Epithelial cell of esophagus (primary cell): ENCODE results near the gene MTCH1.

Experiments
- DNase-seq: peaks from one replicate; pipeline ENCODE4 v3.0.0; 2010; ENCODE audit warnings: low read depth
- H3K4me3 ChIP-seq: 2 replicates; pipeline ENCODE4 v1.5.1; 2011; ENCODE audit warnings: mild to moderate bottlenecking, low read length, control low read depth
- CTCF ChIP-seq: IDR thresholded peaks from 2 replicates; pipeline ENCODE4 v1.5.1; 2011; ENCODE audit warnings: low read depth, mild to moderate bottlenecking, low read length, control low read depth, inconsistent platforms; ENCODE audit not compliant: insufficient read depth; ENCODE audit errors: missing control alignments

Gene MTCH1

GRCh38 chr6:37021356-37022129 is 35.5 kb upstream of the MTCH1 start:
- DNase-seq: peak; percentile 78
- no peak overlapping the region for H3K4me3 ChIP-seq
- peak; percentile 71 for TF ChIP-seq CTCF

DNA sequence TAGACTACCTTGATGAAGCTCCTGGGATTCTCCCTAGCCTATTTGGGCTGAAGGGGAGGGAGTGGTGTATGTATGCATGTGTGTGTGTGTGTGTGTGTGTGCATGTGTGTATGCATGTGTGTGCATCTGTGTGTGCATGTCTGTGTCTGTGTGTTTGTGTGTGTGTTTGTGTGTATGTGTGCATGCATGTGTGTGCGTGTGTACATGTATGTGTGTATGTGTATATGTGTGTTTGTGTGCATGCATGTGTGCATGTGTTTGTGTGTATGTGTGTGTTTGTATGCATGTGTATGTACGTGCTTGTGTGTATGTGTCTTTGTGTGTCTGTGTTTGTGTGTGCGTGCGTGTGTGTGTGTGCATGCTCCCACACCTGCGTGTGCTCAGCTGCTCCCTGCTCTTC is 34.8 kb upstream of the MTCH1 start:
- no peak for DNase-seq
- TF ChIP-seq CTCF: no peak
- H3K4me3 ChIP-seq: no peak overlapping the region

GRCh38 chr6:37020381-37020780 is 34.4 kb upstream of the MTCH1 start:
- peak; percentile 49 for DNase-seq
- TF ChIP-seq CTCF: peak; percentile 11
- H3K4me3 ChIP-seq: no peak overlapping the region

- no peak overlapping the region for H3K4me3 ChIP-seq
- no peak for TF ChIP-seq CTCF
- DNase-seq: peak; percentile 67
Observed at GRCh38 chr6:37019065-37019450, 33.1 kb upstream of the MTCH1 start.

GRCh38 chr6:37018198-37019064 is 32.4 kb upstream of the MTCH1 start:
- TF ChIP-seq CTCF: peak; percentile 94
- no peak overlapping the region for H3K4me3 ChIP-seq
- DNase-seq: peak; percentile 90

GRCh38 chr6:37017606-37018197 is 31.7 kb upstream of the MTCH1 start:
- DNase-seq: peak; percentile 20
- no peak for TF ChIP-seq CTCF
- no peak overlapping the region for H3K4me3 ChIP-seq
